Measurements from ENCODE around the gene CEMIP. TPM values are rescaled to one million over a fixed set of nuclear protein-coding genes. Genes with fewer than 3 reads are reported as not detected.
A peak's percentile ranks its signal among the peaks of the same experiment; 100 is the strongest.

CEMIP gene
- total RNA-seq, 1 donor from 2014 or later: 0.44 TPM

- TF ChIP-seq, protein P1, sequence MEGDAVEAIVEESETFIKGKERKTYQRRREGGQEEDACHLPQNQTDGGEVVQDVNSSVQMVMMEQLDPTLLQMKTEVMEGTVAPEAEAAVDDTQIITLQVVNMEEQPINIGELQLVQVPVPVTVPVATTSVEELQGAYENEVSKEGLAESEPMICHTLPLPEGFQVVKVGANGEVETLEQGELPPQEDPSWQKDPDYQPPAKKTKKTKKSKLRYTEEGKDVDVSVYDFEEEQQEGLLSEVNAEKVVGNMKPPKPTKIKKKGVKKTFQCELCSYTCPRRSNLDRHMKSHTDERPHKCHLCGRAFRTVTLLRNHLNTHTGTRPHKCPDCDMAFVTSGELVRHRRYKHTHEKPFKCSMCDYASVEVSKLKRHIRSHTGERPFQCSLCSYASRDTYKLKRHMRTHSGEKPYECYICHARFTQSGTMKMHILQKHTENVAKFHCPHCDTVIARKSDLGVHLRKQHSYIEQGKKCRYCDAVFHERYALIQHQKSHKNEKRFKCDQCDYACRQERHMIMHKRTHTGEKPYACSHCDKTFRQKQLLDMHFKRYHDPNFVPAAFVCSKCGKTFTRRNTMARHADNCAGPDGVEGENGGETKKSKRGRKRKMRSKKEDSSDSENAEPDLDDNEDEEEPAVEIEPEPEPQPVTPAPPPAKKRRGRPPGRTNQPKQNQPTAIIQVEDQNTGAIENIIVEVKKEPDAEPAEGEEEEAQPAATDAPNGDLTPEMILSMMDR (IDR thresholded peaks at IDR 0.05; ENCODE audit: borderline replicate concordance): no peak
- no peak overlapping the region for H3K4me3 ChIP-seq
- DNase-seq: no peak
- H3K9me3 ChIP-seq (replicated peaks): no peaks in the 10 kb centered on the region
- H3K36me3 ChIP-seq: no peaks in the 10 kb centered on the region
- H3K27ac ChIP-seq (replicated peaks): no peak overlapping the region
- H3K27me3 ChIP-seq (ENCODE audit: low read depth): no peaks in the 10 kb centered on the region
- intact Hi-C loops (cut with micrococcal nuclease): no loop called here
- peaks cover 28% of the 10 kb centered on the region for H3K4me1 ChIP-seq
These were observed 111.3 kb downstream of the CEMIP start for GRCh38 chr15:80890341-80891005.

- Histone ChIP-seq H3K36me3 (peaks cover 4% of the 10 kb centered on the region), H3K9me3 (replicated peaks) (peaks cover 4% of the 10 kb centered on the region), H3K4me3 (no peak overlapping the region), H3K4me1 (peaks cover 24% of the 10 kb centered on the region), H3K27me3 (ENCODE audit: low read depth) (no peaks in the 10 kb centered on the region), H3K27ac (replicated peaks) (no peak overlapping the region)
- intact Hi-C loops (cut with micrococcal nuclease): no loop called here
- DNase-seq: no peak
- TF ChIP-seq, protein P1 (IDR thresholded peaks at IDR 0.05; ENCODE audit: borderline replicate concordance): no peak
These were observed 111.8 kb downstream of the CEMIP start for GRCh38 chr15:80891006-80891405.

- peaks cover 11% of the 10 kb centered on the region for H3K9me3 ChIP-seq (replicated peaks)
- H3K27me3 ChIP-seq (ENCODE audit: low read depth): no peaks in the 10 kb centered on the region
- no peak overlapping the region for H3K27ac ChIP-seq (replicated peaks)
- no peak overlapping the region for H3K4me3 ChIP-seq
- TF ChIP-seq, protein P1 (IDR thresholded peaks at IDR 0.05; ENCODE audit: borderline replicate concordance): no peak
- peaks cover 21% of the 10 kb centered on the region for H3K4me1 ChIP-seq
- H3K36me3 ChIP-seq: peaks cover 9% of the 10 kb centered on the region
- no peak for DNase-seq
- intact Hi-C loops (cut with micrococcal nuclease): no loop called here
These were observed 113.2 kb downstream of the CEMIP start for GRCh38 chr15:80892414-80892813.

DNA sequence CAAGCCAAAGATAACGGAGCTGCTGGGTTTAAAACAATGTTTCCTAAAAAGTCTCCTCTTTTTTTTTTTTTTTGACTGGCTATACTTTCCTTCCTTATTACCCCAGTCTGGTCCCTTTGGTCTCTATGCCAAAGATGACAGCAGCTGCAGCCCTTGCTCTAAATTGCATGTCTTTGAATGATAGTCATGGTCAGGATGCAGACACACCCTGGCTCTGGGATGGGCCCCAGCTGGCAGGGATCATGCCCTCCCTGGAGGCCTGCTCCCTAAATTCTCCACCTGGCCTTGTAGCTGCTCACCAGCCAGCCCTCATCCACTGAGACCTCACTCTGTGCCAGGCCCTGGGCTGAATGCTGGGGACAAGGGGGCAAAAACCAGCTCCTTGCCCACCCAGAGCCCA, 114.6 kb downstream of the CEMIP start:
- TF ChIP-seq, protein P1 (IDR thresholded peaks at IDR 0.05; ENCODE audit: borderline replicate concordance): no peak
- H3K36me3 ChIP-seq: peaks cover 12% of the 10 kb centered on the region
- peaks cover 11% of the 10 kb centered on the region for H3K9me3 ChIP-seq (replicated peaks)
- peaks cover 21% of the 10 kb centered on the region for H3K4me1 ChIP-seq
- H3K27ac ChIP-seq (replicated peaks): no peak overlapping the region
- H3K27me3 ChIP-seq (ENCODE audit: low read depth): no peaks in the 10 kb centered on the region
- no peak overlapping the region for H3K4me3 ChIP-seq
- intact Hi-C loops (cut with micrococcal nuclease): no loop called here
- peak; percentile 34 for DNase-seq

DNA sequence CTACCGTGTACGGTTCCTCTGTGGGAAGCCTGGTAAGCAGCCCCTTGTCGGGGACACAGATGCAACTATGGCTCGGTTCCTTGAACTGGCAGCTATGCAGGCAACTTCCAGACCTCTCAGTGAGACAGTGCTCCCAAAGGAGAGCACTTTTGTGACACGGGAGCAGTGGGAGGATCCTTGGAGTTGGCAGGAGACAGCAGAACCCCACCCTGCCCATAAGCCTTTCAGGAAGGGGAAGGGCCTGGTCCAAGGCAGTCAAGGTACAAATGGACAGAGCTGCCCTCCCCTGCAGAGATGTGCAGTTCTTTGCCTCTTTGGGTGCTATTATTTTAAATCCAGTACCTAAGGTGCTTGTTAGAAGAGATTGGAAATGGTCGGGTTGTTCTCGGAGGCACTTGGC, 115.9 kb downstream of the CEMIP start:
- intact Hi-C loops (cut with micrococcal nuclease): no loop called here
- Histone ChIP-seq H3K4me1 (peaks cover 21% of the 10 kb centered on the region), H3K27ac (replicated peaks) (peak overlapping the region; percentile 28), H3K27me3 (ENCODE audit: low read depth) (no peaks in the 10 kb centered on the region), H3K4me3 (no peak overlapping the region), H3K36me3 (peaks cover 12% of the 10 kb centered on the region), H3K9me3 (replicated peaks) (peaks cover 11% of the 10 kb centered on the region)
- DNase-seq: no peak
- TF ChIP-seq, protein P1 (IDR thresholded peaks at IDR 0.05; ENCODE audit: borderline replicate concordance): no peak

Data from left ventricle myocardium inferior (tissue), 1 donor.